Gastroesophageal sphincter (tissue), 3 donors: ENCODE data around the gene RALGPS2.

Experiments
- CTCF ChIP-seq, 4 experiments: fragments of 200-600 bp in 2 of 4; fragments of 450-650 bp in 2 of 4; sonication (generic) in 1 of 4; IDR thresholded peaks; one replicate each; pipeline ENCODE4 v1.5.1; 2017 to 2019; ENCODE audit warnings: antibody characterized with exemption in 4 of 4, mild to moderate bottlenecking in 2 of 4, moderate library complexity in 2 of 4
- POLR2AphosphoS5 ChIP-seq: sonication (generic); formaldehyde crosslinking; IDR thresholded peaks from one replicate; pipeline ENCODE4 v1.6.1; 2017; ENCODE audit warnings: antibody characterized with exemption

DNA sequence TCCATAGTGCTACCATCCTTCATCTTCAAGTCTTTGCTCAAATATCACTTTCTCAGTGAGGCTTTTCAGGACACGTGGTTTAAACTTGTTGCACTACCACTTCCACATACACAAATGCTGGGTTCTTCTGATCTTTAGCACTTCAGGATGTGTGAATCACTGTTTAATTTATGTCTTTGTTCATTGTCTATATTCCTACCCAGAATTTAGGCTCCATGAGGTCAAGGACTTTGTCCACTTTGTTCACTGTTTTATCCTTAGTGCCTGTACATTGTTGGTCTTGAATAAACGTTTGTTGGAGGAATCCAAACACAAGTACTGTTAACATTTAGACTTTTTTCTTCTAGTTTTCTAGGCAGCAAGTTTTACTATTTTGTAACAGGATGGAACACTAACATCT, 42.6 kb upstream of the RALGPS2 start:
- TF ChIP-seq POLR2AphosphoS5: no peak
- TF ChIP-seq CTCF (IDR thresholded peaks at IDR 0.05): no peak
